Ammon's horn (tissue), 1 donor: ENCODE measurements around the gene SLC44A5.
A peak's percentile ranks its signal among the peaks of the same experiment; 100 is the strongest.

Experiments
- DNase-seq: peaks from one replicate; pipeline ENCODE4 v3.0.0-alpha.2; 2016; ENCODE audit warnings: low spot score

The SLC44A5 gene

DNA sequence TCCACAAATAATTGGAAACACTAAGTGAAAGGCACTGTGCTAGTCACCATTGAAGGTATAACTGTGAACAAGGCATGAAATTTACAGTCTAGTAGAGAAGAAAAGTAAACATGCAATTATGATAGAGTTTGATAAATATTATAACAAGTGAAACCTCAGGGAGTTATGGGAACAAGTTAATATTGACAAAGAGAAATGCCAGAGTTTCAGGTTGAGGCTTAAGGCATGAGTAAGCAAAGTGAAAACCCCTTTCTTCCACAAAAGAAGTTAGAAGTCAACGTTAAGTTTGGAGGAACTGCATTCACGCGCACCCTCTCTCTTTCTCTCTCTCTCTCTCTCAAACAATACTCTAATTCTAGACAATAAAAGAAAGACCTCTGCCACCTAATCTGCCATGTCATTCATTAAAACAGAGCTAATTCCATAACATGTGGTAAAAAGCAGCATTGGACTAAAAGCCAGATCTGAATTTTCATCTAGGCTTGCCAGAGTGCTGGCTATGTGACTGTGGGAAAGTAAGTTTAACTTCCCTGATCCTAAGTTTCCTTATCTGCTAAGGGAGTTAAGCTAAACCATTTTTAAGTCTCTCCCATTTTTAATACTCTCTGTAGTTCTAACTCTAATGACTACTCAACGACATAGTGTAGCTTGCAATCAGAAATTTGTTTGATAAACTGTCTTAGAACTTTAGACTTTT, 22.0 kb downstream of the SLC44A5 start:
- DNase-seq = no peak

DNA sequence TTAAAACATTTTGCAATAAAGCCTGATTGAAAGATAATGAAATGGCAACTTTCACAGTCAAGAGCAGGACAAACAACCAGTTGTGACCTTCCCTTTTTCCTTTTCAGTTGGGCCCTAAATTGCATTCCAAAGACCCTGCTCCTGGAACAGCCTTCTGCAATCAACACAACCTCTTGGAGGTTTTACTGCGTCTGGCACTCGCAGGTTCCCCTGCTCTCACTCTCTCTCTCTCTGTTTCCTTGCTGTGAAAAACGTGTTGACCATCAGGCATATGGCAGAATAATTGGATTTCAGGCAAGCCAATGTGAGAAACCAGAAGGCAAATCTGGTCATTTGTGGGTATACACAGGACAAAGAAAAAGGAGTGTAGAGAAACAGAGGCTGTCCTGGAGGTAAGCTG, 23.2 kb downstream of the SLC44A5 start:
- no peak for DNase-seq

DNA sequence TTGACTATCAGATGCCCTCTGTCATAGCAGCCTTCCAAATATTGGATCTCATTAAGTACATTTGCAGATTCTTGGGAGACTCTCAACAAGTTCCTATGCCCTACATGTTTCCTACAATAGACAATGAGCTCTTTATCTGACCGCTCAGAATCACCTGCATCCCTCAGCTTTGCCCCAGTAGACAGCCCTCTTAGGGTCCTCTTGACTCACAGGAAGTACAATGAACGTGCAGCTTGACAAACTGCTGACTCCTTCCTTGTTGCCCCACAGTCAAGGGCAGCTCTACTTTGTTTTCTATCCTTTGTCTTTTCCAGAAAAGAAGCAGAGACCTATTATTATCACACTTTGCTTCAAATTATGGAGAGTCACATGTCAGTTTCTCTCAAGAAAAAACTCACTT, 27.6 kb downstream of the SLC44A5 start:
- DNase-seq = no peak

DNA sequence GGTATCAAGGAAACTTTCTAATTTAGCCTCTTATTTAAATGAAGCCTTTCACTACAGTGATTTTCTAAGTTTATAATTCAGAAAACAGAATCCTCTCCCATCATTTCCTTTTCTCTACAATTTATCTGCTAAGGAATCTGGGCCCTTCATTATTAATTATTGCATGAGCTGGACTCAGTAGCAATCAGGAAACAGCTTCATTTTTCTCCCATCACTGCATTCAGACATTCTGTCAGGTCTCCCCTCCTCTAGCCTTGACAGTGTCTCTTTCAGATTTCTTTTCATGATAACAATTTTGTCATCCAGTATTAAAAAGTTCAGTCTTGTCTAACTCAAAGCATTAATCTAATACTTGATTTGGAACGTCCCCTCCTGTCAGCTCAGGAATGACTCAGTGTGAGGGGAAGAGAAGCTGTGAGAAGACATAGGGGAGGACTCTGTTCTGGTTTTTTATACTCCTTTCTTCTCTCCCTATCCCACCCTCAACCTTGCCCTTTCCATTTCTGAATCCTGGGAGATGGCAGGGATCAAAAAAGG, 28.1 kb downstream of the SLC44A5 start:
- no peak for DNase-seq

DNA sequence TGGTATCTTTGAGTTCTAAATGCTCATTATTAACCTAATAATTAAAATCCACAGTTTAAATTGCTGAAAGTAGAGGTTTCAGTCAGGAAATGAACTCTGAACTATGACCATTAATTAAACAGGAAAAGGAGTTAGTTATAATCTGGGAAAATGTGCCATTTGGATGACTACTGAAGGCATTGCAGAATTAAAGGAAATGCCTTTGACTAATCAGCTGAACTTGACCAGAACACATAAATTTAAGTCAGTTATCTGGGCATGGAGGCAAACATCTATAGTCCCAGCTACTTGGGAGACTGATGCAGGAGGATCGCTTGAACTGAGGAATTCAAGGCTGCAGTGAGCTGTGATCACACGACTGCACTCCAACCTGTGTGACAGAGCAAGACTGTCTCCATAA, 31.9 kb downstream of the SLC44A5 start:
- no peak for DNase-seq

DNA sequence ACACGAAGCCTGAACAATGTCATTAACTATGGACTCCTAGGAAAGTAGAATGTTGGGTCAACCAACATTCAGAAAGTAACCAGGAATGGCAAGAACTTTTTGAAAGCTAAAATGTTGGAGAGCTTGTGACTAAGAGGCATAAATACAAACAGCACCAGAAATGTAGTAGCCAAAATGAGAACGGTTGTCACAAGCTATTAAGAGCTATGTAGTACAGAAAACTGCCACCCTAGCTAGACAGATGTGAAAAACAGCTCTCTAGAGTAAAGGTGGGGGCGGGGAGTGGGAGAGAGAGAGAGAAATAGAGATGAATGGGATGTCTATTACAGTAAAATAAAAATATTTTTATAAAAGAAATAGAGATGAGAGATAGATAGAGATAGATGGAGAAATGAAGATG, 35.1 kb downstream of the SLC44A5 start:
- DNase-seq = no peak

DNA sequence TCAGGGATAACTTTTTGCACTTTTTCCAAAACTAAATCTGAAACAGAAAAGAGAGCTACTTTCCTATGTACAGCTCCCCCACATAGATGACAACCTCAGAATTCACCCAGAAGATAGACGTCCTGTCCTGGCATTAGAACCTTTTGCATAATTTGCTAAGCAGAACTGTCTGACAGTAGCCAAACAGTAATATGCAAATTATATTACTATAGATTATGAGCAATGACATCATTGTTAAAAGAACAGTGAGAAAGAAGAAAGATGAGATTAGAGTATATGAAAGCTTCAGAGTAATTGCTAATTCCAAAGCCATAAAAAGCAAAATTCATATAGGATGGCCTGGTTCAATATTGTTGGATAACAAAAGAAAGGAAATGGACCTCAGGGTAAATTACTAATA, 43.7 kb downstream of the SLC44A5 start:
- DNase-seq = no peak

DNA sequence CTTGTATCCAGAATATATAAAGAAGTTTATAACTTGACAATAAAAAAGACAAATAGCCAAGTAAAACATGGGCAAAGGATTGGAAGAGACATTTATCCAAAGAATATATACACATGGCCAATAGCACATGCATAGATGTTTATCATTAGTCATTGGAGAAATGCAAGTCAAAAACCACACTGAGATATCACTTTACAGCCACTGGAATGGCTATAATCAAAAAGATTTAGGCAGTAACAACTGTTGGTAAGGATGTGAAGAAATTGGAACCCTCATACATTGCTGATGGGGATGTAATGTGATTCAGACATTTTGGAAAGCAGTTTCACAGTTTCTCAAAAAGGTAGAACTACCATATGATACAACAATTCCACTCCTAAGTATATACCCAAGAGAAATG, 51.1 kb downstream of the SLC44A5 start:
- no peak for DNase-seq

DNA sequence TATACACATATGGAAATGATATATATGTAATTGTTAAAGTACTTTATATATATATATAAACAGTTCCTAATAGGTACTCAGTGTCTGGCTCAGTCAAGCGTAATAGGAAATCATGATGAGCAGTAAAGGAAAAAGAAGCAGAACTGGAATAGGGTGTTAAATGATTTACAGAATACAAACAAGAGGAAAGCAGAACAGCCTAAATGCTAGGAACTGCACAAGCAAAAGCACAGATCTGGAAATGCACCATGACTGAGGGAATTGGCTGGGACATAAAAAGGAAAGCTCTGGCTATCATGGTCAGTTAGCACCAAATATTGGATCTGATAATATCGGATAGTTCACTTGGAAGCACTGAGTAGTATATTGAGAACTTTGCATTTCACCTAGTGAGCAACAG, 51.8 kb downstream of the SLC44A5 start:
- DNase-seq = no peak

DNA sequence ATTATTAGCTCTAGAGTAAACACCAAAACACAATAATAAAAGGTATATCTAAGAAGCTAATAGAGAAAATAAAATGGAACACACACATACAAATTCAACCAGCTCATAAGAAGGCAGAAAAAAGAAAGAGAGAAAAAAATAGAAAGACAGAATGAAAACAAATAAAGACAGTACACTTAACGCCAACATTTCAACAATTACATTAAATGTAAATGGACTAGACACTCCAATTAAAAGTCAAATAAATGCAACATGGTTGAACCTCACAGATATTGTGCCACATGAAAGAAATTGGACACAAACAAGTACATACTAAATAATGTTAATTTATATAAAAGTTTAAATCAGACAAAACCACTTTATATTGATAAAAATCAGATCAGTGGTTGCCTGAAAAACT, 56.0 kb downstream of the SLC44A5 start:
- DNase-seq = no peak

DNA sequence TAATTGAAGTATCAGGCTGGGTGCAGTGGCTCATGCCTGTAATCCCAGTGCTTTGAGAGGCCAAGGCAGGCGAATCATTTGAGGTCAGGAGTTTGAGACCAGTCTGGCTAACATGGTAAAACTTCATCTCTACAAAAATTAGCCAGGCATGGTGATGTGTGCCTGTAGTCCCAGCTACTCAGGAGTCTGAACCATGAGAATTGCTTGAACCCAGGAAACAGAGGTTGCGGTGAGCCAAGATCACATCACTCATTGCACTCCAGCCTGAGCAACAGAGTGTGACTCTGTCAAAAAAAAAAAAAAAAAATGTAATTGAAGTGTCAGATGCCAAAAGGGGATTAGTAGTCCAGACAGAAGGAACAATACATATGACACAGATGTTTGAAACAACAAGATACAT, 56.7 kb downstream of the SLC44A5 start:
- no peak for DNase-seq

DNA sequence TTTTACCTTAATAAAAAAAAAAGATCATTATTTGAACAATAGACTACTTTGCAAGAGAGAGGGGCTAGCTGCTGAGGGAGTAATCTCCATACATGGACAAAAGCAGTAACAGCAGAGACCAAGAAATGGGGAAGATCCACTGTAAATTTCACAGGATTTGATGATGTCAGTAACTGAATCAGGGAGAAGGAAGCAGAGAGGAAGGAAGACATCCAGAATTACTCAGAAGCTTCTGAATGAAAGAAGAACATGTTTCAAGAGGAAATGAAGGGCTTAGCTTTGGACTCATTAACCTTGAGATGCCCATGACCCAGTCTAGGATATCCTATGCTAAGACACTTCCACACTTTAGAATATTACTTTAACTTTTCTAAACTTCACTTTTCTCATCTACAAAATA, 60.4 kb downstream of the SLC44A5 start:
- DNase-seq = no peak

DNA sequence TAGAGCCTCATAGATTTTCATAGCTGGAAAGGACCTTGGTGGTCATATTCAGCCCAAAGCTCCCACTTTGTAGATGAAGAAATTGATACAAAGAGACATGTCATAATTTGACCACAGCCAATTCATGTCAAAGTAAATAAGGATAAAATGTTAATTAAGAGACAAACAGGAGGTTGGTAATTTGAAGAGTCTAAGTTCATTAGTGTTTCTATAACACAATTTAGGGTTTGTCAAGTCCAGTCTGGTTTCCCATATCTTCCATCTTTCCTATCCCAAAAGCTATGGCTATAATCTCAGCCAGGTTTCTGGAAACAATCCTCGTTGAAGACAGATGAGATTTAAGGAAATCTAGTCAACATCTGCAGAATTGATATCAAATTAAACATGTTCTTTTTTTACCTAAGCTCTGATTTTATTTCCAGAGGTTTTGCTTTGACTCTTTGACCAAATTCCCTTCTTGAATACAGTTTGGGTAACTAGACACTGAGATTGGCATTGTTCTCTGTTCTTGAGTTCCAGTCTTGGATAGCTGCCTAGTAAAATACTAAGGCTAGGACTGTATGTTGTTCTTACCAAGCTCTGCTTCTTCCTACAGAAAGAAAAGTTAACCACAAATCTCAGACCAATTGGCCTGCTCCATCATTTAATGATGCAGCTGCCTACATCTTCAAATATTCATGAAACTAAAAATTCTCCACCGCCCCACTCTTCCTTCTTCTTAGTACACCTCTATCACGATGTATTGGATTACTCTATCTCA, 62.0 kb downstream of the SLC44A5 start:
- DNase-seq = no peak

DNA sequence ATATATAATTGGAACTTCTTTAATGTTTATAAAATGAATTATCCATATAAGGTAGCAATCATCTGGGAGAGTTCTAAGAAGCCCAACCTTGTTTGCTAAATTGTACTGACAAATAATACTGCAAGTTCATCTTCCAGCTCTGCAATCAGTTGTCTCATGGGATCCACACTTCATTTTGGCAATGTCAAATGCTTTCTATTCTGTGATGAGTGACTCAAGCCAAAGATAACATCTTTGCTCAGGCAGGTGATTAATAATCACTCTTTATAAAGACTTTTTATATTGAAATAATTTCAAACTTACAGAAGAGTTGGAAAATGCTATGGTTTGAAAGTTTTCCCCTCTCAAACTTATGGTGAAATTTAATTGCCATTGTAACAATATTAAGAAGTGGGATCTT, 67.2 kb downstream of the SLC44A5 start:
- DNase-seq = no peak

DNA sequence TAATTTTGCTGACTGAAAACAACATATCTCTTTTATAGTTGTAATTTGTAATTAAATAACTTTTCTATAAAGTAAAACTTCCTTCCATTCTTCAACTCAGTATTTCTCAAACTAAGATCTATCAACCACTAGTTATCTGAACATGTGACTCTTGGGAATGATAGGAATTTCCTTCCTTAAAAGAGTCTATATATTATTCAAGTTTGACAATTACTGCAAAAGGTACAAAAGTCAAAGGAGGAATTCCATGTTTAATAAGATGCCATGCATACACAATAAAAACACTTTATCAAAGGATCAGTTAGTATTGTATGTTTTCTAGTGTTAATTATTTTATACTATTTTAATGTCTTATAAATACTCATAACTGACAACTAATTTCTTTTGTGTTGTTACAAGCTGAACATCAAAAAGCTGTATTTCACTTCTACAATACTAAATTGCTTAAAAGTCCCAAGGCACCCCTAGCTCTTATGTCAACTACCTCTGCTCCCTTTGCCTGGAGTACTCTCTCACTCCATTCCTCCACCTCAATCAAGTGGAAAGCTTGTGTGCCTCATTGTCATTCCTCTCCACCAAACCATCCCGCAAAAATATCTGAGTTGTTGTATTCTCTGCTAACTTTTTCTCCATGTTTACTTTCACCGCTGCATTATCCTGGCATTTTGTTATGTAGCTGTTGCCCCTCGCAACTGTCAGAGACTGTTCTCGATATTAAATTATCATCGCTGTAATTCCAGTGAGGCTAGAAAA, 67.9 kb downstream of the SLC44A5 start:
- no peak for DNase-seq

DNA sequence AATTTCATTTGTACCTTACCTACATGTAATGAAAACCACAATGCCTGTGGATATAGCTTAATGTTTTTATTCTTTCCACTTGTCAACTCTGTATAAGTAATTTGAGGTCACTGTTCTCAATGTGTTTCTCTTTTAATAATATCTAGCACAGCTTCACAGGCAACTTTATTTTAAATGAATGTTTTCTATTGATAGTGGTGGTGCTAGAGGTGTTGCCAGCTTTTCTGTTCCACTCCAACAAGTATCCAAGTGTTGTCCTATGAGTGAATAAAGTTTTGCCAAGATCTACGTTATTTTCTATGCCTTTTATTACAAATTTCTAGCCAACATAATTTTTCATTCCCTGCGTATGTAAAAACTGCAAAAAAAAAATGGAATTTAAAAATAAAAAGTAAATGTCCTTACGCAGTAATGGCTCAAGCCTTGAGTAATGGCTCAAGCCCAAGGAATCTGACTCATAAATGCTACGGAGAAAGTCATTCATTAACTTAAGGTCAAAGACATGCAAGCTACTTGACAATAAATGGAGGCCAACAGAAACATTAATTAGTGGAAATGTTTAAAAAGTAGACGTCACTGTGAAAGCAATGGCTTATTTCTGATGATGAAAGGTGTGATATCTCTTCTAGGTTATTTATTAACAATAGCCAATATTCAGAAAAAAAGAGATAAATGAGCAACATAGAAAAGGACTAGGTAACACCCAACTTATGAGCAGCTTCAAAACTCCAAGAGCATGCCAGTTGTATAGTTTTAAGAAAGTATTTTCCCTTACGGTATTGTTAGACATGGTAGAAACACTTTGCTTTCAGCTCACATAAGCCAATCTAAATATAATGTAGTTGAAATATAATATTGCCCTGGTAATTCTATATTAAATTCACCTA, 71.4 kb downstream of the SLC44A5 start:
- no peak for DNase-seq

DNA sequence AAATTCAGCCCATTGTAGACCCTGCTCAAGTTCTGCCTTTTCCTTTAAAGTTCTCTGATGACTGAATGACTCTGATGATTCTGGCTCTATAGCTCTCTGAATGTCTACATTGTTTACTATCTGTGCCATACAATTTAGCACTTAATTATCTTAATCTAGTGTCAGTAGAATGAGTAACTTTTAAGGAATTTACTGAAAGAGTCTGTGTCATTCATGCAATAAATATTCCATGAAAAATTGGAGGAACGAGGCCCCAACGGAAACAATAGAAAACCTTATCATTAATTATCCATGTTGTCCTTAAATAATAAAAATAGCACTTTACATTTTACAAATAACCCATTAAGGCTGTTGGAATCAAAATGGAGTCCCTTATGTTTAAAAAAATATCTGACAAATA, 77.8 kb downstream of the SLC44A5 start:
- DNase-seq = no peak

DNA sequence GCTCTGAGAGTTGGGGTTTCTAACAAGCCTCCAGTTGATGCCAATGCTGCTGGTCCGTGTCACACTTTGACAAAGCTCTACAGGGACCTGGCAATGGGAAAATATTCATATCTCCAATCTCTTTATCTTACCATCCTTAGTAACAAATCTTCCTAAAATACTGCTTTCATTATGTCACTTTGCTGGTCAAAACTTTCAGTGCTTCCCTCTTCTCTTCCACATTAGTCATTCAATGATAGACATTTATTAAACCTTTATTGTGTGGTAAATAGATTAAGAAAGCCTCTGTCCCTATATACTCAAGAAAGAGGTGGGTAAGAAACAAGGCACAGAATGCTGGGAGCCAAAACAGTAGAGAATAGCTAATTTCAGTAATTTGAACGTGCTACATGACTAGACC, 79.3 kb downstream of the SLC44A5 start:
- no peak for DNase-seq

DNA sequence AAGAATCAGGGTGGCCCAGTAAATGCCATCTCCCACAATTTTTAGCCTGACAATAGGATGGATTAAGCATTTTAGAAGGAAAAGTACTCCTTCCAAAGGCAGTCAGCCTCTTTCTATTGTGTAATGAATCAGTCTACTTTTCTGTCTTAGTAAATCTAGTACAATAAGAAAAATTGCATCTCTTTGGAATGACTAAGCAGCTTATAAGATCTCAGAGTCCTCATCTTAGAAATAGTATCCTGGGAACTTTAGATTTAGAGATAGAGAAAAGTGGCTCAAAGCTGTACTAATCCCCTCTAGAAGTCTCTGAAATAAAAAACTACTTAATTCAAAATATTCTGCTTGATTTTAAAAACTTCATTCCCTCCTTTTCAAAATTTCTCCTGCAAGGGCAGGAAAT, 81.4 kb downstream of the SLC44A5 start:
- DNase-seq = no peak

DNA sequence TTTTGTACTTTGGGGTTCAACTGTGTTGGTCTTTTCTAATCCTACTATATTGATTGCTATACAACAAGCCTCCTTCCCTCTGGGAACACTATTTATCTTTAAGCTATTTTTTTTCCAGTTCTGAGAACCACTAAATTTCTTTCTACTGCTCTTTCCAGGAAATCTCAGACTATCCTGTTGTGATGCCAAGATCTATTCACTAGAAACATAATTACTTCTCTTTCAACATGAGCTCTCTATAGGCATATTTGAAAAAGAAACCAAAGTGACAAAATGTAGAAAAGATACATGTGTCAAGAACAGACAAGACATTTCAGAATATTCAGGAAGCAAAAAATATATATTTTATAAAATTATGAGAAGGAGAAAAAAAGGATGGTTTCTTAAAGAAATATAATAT, 82.9 kb downstream of the SLC44A5 start:
- DNase-seq = no peak

DNA sequence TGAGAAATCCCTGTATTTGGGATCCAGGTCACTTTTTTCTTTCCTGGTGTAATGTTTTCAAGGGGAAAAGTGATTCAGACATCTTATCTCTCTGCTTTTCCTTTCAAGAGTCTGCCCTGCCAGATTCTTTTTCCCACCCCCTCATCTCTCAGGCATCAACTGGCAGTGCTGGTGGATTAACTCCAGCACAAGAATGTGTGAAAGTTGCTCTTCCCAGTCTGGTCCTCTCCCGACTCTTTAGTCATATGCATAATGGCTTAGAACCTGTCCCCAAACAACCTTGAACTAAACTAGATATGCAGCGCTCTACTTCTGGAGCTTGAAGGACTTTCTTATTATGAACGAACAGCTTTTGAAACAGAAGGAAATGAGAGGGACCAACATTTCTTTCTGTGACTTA, 88.5 kb downstream of the SLC44A5 start:
- peak; percentile 10 for DNase-seq

DNA sequence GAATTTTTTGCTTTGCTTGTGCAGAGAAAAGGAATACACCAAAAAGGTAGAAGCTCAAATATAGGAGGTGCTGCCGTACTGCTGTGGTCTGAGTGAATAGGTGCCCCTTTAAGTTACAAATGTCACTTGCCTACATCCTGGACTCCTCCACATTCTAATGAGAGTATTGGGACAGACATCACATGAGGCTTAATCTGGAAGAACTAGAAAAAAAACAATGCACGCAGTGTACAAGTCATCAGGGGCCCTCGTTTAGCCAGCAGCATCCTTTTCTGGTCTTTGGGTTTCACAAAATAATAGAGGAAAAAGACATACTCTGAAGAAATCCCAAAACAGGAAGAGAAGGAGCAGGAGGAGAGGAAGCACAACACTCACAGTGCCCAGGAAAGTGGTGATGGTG, 89.3 kb downstream of the SLC44A5 start:
- no peak for DNase-seq
